NCI-H460 (cell line): Measurements from ENCODE around the gene FRRS1L. TPM values are rescaled to one million over a fixed set of nuclear protein-coding genes. Genes with fewer than 3 reads are reported as not detected.
A peak's percentile ranks its signal among the peaks of the same experiment; 100 is the strongest.

Experiments used
- DNase-seq: peaks from one replicate; pipeline ENCODE4 v3.0.0-alpha.2; 2016; ENCODE audit warnings: low read depth; ENCODE audit errors: extremely low read depth
- total RNA-seq: library from RNA; depleted of rRNA; stranded (reverse); fragments of >200 nt; shearing (Covaris generic); gene quantifications from 2 replicates; pipeline ENCODE4 v1.2.3, GENCODE V29; 2014

The FRRS1L gene
- total RNA-seq, 1 experiment from 2014 or later: not detected

- no peak for DNase-seq
Measured at GRCh38 chr9:109179801-109180523, 12.9 kb upstream of the FRRS1L start.

- no peak for DNase-seq
Measured at GRCh38 chr9:109176963-109177362, 9.9 kb upstream of the FRRS1L start.

GRCh38 chr9:109176386-109176785, 9.3 kb upstream of the FRRS1L start:
- DNase-seq: no peak

- DNase-seq: no peak
Measured at GRCh38 chr9:109172935-109173334, 5.9 kb upstream of the FRRS1L start.

- DNase-seq: no peak
Measured at GRCh38 chr9:109171926-109172325, 4.9 kb upstream of the FRRS1L start.

- DNase-seq: no peak
Measured at GRCh38 chr9:109168170-109168569, 1.1 kb upstream of the FRRS1L start.

- no peak for DNase-seq
Measured at GRCh38 chr9:109167716-109168115, 667 bp upstream of the FRRS1L start.

GRCh38 chr9:109166171-109166770, 778 bp downstream of the FRRS1L start:
- DNase-seq: no peak

- DNase-seq: no peak
Measured at GRCh38 chr9:109164042-109164441, 3.0 kb downstream of the FRRS1L start.

- DNase-seq: no peak
Measured at GRCh38 chr9:109163194-109163593, 3.9 kb downstream of the FRRS1L start.

- DNase-seq: no peak
Measured at GRCh38 chr9:109162677-109163076, 4.4 kb downstream of the FRRS1L start.

GRCh38 chr9:109161471-109161870, 5.6 kb downstream of the FRRS1L start:
- DNase-seq: no peak

- DNase-seq: no peak
Measured at GRCh38 chr9:109159583-109159982, 7.5 kb downstream of the FRRS1L start.

- DNase-seq: no peak
Measured at GRCh38 chr9:109158651-109159050, 8.4 kb downstream of the FRRS1L start.

GRCh38 chr9:109156708-109157107, 10.3 kb downstream of the FRRS1L start:
- DNase-seq: no peak

GRCh38 chr9:109150925-109151545, 16.0 kb downstream of the FRRS1L start:
- DNase-seq: no peak

GRCh38 chr9:109149722-109150121, 17.3 kb downstream of the FRRS1L start:
- DNase-seq: no peak

- DNase-seq: no peak
Measured at GRCh38 chr9:109149089-109149488, 18.0 kb downstream of the FRRS1L start.

- DNase-seq: no peak
Measured at GRCh38 chr9:109145051-109145450, 22.0 kb downstream of the FRRS1L start.

- peak; percentile 31 for DNase-seq
Measured at GRCh38 chr9:109143881-109144562, 23.0 kb downstream of the FRRS1L start.

- DNase-seq: no peak
Measured at GRCh38 chr9:109141375-109141774, 25.7 kb downstream of the FRRS1L start.
